Type B pancreatic cell (in vitro differentiated cells): ENCODE results near the gene CCDC116. TPM values are rescaled to one million over a fixed set of nuclear protein-coding genes. Genes with fewer than 3 reads are reported as not detected.
A peak's percentile ranks its signal among the peaks of the same experiment; 100 is the strongest.

Experiments used
- DNase-seq: peaks from one replicate; pipeline ENCODE4 v3.0.0; 2021; ENCODE audit warnings: mixed read lengths; ENCODE audit not compliant: unreplicated experiment; ENCODE audit errors: extremely low spot score
- H3K27ac Mint-ChIP-seq: 2 replicates; pipeline ENCODE4 v1.8.0; 2021; ENCODE audit warnings: mild to moderate bottlenecking, mixed read lengths
- H3K27me3 Mint-ChIP-seq: 2 replicates; pipeline ENCODE4 v1.8.0; 2021; ENCODE audit warnings: mixed read lengths
- H3K36me3 Mint-ChIP-seq: 2 replicates; pipeline ENCODE4 v1.8.0; 2021; ENCODE audit warnings: mixed read lengths
- H3K4me1 Mint-ChIP-seq: one replicate; pipeline ENCODE4 v1.8.0; 2021; ENCODE audit warnings: mixed read lengths; ENCODE audit not compliant: unreplicated experiment
- H3K4me3 Mint-ChIP-seq: 2 replicates; pipeline ENCODE4 v1.8.0; 2021; ENCODE audit warnings: mild to moderate bottlenecking, mixed read lengths
- H3K9me3 Mint-ChIP-seq: 2 replicates; pipeline ENCODE4 v1.8.0; 2021; ENCODE audit warnings: mixed read lengths
- total RNA-seq: library from RNA; stranded (reverse); gene quantifications from 2 replicates; pipeline ENCODE4 v1.2.1, GENCODE V29; 2021; ENCODE audit warnings: low replicate concordance
- TF ChIP-seq, protein P1 (sequence below): fragments of 200-600 bp; sonication (generic); conservative IDR thresholded peaks from 2 replicates; pipeline ENCODE4 v1.5.0; 2021; ENCODE audit warnings: antibody characterized with exemption, mild to moderate bottlenecking

Gene CCDC116
- total RNA-seq, 1 donor from 2014 or later: 0.87 TPM

DNA sequence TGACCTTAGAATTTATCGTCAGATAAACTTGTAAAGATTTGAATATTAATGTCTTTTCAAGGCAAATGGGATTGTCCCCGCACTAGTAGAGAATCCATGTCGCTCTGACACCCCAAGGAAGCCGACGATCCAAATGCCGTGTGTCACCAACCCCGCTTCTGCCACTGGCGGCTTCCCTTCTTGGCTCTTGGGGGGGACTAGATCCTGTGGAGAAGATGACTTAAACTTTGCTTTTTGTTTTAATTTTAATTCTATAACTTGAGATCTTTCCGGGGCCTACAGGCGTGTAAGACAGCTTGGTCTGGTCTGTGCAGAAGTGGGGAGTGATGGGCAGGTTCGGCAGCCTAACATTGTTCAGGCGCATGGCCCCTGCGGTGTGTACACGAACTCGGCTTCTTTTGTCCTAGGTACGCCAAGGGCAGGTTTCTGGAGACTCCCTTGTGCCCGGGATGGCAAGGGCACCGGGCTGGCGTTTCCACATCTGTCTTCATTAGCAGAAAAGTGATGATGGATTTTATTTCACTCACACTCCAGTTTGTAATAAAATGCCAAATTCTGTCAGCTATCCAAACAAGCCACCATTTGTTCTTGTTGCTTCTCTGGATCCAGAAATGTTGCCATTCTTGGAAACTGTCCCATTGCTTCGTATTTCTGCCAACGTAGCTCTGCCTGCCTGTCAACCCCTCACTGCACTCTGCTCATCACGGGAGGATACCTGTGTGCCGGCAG is 9.5 kb upstream of the CCDC116 start:
- H3K9me3 Mint-ChIP-seq: no peaks in the 10 kb centered on the region
- no peak for DNase-seq
- H3K4me1 Mint-ChIP-seq: peaks cover 42% of the 10 kb centered on the region
- TF ChIP-seq, protein P1, sequence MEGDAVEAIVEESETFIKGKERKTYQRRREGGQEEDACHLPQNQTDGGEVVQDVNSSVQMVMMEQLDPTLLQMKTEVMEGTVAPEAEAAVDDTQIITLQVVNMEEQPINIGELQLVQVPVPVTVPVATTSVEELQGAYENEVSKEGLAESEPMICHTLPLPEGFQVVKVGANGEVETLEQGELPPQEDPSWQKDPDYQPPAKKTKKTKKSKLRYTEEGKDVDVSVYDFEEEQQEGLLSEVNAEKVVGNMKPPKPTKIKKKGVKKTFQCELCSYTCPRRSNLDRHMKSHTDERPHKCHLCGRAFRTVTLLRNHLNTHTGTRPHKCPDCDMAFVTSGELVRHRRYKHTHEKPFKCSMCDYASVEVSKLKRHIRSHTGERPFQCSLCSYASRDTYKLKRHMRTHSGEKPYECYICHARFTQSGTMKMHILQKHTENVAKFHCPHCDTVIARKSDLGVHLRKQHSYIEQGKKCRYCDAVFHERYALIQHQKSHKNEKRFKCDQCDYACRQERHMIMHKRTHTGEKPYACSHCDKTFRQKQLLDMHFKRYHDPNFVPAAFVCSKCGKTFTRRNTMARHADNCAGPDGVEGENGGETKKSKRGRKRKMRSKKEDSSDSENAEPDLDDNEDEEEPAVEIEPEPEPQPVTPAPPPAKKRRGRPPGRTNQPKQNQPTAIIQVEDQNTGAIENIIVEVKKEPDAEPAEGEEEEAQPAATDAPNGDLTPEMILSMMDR: no peak
- H3K27ac Mint-ChIP-seq: peak overlapping the region; percentile 42
- H3K36me3 Mint-ChIP-seq: peaks cover 9% of the 10 kb centered on the region
- H3K27me3 Mint-ChIP-seq: no peaks in the 10 kb centered on the region
- H3K4me3 Mint-ChIP-seq: no peak overlapping the region

DNA sequence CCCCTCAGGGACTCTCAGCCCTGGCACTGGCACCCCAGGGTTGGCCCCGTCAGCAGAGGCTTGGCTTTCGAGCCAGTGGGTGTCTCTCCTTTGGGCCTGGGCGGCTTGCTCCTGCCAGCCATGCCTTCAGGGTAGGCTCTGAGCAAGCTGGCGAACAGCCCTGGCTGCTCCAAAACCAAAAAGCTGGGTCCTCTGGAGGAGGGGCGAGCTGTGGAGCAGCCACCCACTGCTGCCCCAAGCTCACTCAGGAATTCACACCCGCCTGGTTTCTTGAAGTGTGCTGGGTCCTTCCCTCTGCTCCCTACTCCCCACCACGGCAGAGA is 9.0 kb upstream of the CCDC116 start:
- no peaks in the 10 kb centered on the region for H3K9me3 Mint-ChIP-seq
- peaks cover 12% of the 10 kb centered on the region for H3K36me3 Mint-ChIP-seq
- TF ChIP-seq, protein P1: no peak
- peaks cover 46% of the 10 kb centered on the region for H3K4me1 Mint-ChIP-seq
- H3K27me3 Mint-ChIP-seq: no peaks in the 10 kb centered on the region
- no peak overlapping the region for H3K27ac Mint-ChIP-seq
- DNase-seq: no peak
- H3K4me3 Mint-ChIP-seq: no peak overlapping the region

DNA sequence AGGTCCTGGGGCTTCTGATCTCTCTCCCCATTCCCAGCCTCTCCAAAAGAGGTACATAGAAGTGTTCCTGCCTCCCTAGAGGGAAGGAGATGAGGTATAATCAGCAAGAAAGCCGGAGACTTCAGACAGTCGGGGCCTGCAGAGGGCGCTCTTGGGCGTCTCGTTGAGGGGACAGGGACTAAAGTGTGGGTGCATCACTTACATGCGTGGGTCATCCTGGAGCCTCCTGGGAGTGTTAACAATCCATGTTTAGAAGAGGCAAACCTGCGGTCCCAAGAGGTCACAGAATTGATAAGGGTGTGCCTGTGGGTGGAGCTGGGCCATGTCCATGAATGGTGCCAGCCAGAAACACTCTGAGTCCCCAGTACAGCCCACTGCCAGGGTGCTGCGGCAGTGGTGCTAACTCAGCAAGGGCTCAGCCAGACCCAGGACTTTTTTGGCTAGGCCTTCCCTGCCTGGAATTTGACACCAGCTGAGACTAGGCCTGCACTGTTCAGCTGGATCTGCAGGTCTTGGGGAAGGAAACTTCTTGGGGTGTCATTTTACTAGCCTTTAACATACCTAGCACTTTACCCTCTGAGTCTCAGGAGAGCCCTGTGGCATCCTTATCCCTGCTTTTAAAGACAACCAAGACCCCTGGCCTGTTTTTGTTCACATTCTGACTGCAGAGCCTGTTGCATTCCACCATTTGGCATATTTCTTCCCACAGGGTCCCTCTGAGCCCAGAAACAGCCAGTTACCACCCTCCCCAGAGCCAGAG is 8.3 kb upstream of the CCDC116 start:
- peaks cover 12% of the 10 kb centered on the region for H3K36me3 Mint-ChIP-seq
- DNase-seq: no peak
- H3K27ac Mint-ChIP-seq: peak overlapping the region; percentile 55
- peaks cover 46% of the 10 kb centered on the region for H3K4me1 Mint-ChIP-seq
- no peak overlapping the region for H3K4me3 Mint-ChIP-seq
- TF ChIP-seq, protein P1: peak; percentile 65
- H3K27me3 Mint-ChIP-seq: no peaks in the 10 kb centered on the region
- no peaks in the 10 kb centered on the region for H3K9me3 Mint-ChIP-seq

DNA sequence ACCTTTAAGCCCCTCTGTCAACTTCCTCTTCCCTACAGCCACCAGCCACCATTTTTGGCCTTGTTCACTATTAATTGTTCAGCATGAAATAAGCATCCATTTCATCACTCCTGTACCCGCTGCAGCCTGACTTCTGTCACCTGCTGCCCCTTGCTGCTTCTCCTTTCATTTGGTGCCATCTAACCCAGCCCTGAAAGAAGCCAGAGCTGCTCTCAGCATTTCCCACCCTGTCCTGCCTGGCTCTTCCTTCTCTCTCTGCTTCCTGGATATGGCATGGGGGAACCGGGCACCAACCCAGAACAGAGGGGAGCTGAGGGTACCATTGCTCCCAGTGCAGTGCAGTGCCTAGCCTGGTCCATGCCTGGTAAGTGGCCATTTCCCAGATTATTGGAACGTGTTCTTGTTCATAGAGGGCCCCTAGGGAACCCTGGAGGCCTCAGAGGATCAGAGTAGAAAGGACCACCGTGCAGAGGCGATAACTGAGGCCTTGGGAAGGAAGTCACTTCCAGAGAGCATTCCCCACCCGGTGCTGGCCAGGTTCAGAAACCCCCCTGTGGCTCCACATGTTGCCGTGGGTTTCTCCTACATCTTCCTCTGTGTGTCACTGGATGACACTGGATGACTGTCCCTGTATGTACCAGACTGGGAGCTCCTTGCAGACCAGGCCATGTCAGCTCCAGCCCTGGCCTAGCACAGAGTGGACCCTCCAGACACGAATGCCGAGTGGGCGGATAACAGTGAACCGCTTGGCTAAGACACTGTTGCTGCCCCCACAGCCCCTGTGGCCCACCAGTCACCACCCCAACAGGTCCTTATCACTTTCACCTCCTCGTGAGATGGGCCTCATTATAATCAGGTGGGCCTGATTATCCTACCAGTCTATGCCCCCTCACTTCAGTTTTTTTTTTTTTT is 7.4 kb upstream of the CCDC116 start:
- H3K9me3 Mint-ChIP-seq: no peaks in the 10 kb centered on the region
- TF ChIP-seq, protein P1: no peak
- H3K27ac Mint-ChIP-seq: peak overlapping the region; percentile 55
- H3K4me3 Mint-ChIP-seq: no peak overlapping the region
- peaks cover 12% of the 10 kb centered on the region for H3K36me3 Mint-ChIP-seq
- H3K4me1 Mint-ChIP-seq: peaks cover 44% of the 10 kb centered on the region
- no peaks in the 10 kb centered on the region for H3K27me3 Mint-ChIP-seq
- DNase-seq: no peak

DNA sequence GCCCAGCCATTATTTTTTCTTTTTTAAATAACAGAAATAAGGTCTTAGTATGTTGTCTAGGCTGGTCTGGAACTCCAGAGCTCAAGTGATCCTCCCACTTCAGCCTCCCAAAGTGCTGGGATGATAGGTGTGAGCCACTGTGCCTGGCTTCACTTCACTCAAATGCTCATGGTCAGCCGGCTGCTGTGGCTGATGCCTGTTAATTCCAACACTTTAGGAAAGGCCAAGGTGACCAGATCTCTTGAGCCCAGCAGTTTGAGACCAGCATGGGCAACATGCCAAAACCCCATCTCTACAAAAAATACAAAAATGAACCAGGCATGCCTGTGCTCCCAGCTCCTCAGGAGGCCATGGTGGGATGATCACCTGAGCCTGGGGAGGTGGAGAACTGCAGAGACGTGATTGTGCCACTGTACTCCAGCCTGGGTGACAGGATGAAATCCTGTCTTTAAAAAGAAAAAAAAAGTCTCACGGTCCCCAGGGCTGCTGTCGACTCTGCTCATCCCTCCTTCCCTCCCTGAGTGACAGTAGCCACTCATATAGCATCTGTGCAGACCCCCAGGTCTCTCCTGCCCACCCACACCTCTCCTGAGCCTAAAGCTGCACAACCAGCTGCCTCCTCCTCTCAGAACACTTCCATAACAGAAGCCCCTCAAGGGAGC is 6.4 kb upstream of the CCDC116 start:
- TF ChIP-seq, protein P1: no peak
- H3K4me3 Mint-ChIP-seq: peak overlapping the region; percentile 60
- no peaks in the 10 kb centered on the region for H3K27me3 Mint-ChIP-seq
- no peak for DNase-seq
- peaks cover 12% of the 10 kb centered on the region for H3K36me3 Mint-ChIP-seq
- peaks cover 36% of the 10 kb centered on the region for H3K4me1 Mint-ChIP-seq
- no peak overlapping the region for H3K27ac Mint-ChIP-seq
- H3K9me3 Mint-ChIP-seq: no peaks in the 10 kb centered on the region
